ENCODE measurements around the gene SUN5.
"Not testable (repeated sequence)": the region's sequence is repeated elsewhere in the genome, so short reads cannot be mapped to it uniquely, and the experiment has no call there.

Gene SUN5

DNA sequence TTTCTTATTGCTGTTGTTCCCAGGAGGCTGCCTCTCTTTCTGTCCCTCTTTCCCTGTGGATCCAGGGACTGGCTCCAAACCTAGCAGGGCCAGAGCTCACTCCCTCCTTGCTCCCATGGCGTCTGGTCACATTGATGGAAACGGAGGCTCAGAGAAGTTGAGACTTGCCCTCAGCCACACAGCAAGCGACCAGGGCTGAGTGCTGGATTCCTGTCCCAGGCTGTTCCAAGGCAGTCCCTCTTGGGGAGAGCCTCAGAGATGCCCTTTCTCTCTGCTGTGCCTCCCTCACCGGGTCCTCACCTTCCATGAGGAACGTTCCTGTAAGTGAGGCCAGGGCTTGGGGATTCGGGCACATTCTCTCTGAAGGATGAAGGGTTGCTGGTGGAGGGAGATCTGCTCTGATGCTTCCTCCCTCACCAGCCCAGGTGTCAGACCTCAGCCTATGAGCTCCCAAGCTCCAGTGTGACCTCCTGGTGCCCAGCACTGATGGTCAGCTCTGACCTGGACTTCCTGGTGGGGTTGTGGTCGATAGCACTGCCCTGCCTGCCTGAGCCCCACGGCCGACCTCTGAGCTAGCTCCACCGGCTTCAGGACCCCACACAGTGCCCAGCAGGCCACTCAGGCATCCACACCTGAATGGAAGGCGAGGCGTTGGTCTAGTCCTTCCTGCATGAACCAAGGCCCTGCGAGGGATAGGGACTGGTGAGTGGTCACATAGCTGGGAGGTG lies 26.8 kb downstream of the SUN5 start:
- DNase-seq (ENCODE audit: low read depth in 2 of 2): no peak

- no peak for DNase-seq (ENCODE audit: low read depth in 2 of 2)
Measured at GRCh38 chr20:32976746-32977145, 27.5 kb downstream of the SUN5 start.

DNA sequence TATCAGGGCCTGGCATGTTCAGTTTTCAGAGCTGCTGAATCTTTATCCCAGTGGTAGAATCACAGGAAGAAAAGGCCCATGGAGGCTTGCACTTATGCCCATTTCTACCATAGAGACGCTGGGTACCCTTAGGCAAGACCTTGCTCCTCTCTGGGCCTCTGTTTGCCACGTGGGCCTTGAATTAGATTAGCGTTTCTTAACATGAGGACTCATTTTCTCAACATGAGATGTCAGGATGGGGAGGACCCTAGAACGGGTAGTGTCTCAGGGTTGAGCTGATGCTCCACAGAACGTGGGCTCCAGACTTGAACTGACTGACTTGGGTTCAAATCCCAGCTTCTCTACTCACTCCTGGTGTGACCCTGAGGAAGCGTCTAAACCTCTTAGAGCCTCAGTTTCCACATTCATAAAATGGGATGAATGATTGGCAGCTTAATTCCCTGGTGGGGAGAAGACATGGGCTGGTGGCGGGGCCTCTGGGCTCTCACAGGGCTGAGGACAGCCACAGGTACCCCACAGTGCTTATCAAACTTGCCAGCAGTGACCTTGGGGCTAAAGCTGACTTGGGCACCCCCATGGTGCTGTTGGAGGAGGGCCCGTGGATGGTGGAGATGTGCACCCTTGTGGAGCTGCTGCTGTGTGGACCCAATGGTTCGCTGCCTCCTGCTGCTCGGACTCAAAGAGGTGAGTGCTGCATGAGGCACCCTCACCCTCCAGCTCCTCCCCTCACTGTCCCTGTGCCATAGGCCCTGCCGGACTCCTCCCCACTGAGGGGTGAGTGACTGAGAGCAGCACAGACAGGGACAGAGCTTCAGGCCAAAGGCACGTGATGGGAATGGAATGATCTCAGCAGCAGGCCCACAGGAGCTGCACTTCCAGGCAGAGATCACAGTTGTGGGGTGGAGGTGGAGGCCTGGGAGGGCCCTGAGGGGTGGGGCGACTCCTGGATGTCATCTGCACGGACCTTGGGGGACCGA lies 28.2 kb downstream of the SUN5 start:
- DNase-seq (ENCODE audit: low read depth in 2 of 2): no peak

DNA sequence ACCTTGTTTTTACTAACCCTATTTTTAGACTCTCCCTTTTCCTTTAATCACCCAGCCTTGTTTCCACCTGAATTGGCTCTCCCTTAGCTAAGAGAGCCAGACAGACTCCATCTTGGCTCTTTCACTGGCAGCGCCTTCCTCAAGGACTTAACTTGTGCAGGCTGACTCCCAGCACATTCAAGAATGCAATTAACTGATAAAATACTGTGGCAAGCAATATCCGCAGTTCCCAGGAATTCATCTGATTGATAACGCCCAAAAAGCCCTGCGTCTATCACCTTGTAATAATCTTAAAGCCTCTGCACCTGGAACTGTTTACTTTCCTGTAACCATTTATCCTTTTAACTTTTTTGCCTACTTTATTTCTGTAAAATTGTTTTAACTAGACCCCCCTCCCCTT lies 29.1 kb downstream of the SUN5 start:
- DNase-seq (ENCODE audit: low read depth in 2 of 2): not testable (repeated sequence)

GRCh38 chr20:32974204-32975064 lies 29.8 kb downstream of the SUN5 start:
- DNase-seq (ENCODE audit: low read depth in 2 of 2): not testable (repeated sequence)

DNA sequence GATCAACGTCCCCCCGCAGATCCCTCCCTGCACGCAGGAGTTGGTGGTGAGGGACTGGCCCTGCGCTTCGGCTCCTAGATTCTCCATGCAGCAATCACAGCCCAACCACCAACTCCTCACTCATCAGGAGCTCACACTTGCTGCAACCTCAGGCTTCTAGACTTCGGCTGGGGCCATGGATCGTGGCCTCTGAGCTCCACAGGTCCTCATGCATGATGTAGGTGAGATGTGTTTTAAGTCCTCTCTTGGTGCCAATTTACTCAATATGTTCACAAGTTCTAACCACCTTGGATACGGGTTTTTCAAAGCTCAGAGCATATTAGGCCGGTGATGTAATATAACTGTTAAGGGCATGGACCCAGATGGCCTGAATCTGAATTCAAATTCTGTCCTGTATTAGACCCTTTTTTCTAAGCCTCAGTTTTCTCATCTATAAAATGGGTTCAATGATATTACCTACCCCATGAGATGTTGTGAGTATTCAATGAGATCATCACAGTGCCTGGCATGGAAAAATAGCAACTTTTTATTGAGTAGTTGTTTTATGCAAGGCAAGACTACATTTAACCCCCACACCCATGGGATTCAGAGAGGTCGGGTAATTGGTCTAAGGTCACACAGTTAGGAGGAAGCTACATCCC lies 31.0 kb downstream of the SUN5 start:
- no peak for DNase-seq (ENCODE audit: low read depth in 2 of 2)

GRCh38 chr20:32972181-32973076 lies 31.8 kb downstream of the SUN5 start:
- peak; percentile 57 to 60 for DNase-seq (ENCODE audit: low read depth in 2 of 2)

DNA sequence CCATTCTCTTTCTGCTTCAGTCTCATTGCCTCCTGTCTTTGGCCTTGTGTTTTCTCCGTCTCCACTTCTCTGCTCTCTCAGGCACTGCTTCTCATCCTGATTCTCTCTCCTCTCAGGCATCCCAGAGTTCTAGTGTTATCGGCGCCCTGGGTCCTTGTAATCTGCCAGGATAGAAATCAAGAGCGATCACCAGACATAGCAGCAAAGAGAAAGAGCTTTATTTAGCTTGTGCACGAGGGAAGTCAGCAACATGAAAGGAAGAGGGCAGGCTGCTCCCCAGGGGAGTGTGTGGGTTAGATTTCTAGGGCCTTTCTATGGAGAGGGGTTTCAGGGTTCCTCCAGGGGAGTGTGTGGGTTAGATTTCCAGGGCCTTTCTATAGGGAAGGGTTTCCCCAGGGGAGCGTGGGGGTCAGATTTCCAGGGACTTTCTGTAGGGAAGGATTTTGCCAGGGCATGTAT lies 32.5 kb downstream of the SUN5 start:
- DNase-seq (ENCODE audit: low read depth in 2 of 2): no peak

DNA sequence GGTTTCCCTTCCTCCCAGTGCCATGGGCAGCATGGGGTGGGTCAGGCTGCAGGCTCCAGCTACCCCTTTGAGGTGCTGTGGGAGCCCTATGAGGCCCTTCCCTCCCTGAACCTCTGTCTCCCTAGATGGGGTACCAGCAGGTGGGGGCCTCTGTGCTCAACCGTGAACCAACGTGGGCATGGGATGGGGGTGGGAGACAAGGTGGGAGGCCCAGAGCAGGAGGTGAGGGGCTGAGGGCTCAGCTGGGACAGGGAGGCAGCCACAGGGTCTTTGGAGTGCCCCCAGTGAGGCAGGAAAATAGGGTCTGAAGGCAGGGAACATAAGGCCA lies 33.3 kb downstream of the SUN5 start:
- no peak for DNase-seq (ENCODE audit: low read depth in 2 of 2)

- no peak for DNase-seq (ENCODE audit: low read depth in 2 of 2)
Measured at GRCh38 chr20:32970115-32970972, 33.9 kb downstream of the SUN5 start.

DNA sequence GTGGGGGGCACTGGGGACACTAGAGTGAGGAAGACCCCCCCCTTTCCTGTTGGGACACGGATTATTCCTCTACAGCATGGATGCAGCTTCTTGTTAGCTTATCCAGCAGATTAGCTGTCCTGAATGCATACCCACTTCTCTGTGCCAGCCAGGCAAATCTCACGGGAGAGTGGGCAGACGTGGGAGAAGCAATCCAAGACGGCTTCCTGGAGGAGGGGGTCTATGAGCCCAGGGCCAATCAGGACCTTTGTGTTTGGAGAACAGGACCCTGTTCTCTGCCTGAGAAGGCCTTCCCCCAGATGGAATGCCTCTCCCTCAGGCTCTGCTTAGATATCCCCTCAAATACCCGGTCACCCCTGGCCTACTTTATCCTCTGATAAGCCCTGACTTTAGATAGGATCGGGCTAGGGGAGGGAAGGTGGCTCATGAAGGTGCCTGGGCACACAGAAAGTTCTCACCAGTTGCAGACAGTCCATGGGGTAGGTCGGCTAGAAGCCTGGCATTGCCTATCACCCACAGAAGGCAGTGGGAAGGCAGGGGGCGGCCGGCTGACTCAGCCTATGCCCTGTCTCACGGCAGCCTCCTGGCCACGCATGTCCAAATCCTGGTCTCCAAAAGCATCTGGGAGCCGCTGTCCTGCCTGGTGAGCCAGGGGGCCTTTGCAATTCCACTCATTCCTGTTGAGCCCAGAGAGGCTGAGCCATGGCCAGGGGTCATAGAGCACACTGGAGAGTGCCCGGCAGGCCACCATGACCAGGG lies 34.7 kb downstream of the SUN5 start:
- no peak for DNase-seq (ENCODE audit: low read depth in 2 of 2)

DNA sequence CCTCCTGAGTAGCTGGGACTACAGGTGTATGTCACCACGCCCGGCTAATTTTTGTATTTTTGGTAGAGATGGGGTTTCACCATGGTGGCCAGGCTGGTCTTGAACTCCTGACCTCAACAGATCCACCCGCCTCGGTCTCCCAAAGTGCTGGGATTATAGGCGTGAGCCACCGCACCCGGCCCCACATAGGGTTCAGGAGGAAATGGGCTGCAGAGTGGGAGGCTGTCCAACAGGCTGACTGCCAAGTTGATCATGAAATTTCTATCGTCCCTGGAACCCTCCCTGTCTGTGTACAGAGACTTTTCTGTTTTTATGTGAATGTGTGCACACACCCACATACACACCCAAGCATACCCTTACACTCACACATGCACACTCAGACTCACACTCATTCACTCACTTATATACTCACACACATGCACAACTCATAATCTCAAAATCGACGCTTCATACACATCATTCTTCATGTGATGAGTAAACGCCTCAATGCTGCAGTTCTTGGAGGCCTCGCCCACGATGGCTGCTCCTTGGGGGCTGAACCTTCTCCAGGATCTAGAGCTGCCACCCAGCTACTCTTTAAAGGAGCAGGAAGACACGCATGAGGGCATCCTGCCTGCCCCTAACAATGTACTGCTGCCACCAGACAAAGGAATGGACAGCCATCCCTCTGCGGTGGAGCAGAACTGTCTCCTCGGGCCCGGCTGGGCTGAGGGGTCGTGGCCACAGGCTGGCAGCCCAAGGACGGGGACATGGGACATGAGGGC lies 35.6 kb downstream of the SUN5 start:
- peak in 1 of 2 donors; percentile 36 for DNase-seq (ENCODE audit: low read depth in 2 of 2)

- DNase-seq (ENCODE audit: low read depth in 2 of 2): peak in 1 of 2 donors; percentile 27
Measured at GRCh38 chr20:32967961-32968457, 36.2 kb downstream of the SUN5 start.

GRCh38 chr20:32966881-32967781 lies 37.1 kb downstream of the SUN5 start:
- no peak for DNase-seq (ENCODE audit: low read depth in 2 of 2)

DNA sequence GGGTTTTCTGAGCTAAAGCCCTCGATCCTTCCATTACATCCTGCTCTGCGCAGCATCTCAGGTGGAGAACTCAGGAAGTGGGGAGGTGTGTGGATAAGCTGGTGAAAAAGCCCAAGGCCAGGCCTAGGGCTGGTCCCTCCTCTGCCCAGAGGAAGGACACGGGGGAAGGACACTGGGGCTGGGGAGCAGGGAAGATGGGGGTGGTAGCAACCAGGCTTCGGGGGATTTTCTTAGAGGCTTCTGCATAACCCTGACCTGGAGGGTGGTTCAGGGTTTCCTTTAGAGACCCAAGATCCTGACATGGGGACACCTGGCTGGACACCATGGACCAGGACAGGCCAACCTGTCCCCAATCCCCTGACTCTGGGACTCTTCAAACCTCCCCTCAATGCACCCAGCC lies 37.9 kb downstream of the SUN5 start:
- no peak for DNase-seq (ENCODE audit: low read depth in 2 of 2)

DNA sequence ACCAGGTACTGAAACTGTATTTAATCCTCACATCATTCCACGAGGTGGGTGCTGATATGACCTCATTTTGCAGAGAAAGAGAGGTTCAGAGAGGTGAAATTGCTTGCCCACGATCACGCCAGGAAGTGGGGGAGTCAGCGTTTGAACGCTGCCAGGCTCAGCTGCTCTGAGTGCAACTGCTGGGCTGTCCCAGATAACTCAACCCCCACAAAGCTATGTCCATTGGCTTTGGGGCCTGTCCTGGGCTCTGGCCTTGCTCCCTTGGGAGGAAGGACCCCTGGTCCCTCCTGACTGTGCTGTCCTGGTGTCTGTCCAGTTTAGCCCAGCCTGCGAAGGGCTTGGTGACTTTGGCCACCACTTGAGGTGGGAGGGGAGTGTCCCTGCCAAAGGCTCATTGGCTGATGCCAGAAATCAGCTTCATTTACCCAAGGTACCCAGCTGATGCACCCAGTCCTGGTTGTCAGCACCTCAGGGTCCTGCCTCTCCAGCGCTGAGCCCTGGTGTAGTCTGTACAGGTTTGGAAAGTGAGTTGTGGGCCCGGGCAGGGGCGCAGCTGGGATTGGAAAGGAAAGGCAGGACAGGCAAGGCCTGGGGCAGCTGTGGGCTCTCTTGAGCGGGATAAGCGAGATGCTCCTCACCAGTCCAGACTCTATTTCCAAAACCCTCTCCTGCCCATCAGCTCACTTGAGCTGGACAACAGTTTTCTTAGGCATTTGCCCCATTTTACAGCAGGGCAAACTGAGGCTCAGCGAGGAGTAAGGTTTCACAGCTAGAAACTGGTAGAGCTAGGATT lies 38.5 kb downstream of the SUN5 start:
- DNase-seq (ENCODE audit: low read depth in 2 of 2): no peak

All from stimulated activated CD8-positive, alpha-beta memory T cell treated with anti-CD3 and anti-CD28 coated beads, Interleukin-2, amount 100 ng/mL, for 48 hours (primary cell).